Kidney (tissue), 14 donors: ENCODE measurements around the gene PPP1R14D. TPM values are rescaled to one million over a fixed set of nuclear protein-coding genes. Genes with fewer than 3 reads are reported as not detected.

Experiments
- DNase-seq, 5 donors: peaks; one replicate each; pipeline ENCODE4 v3.0.0-alpha.2; 2013 to 2020
- FAIRE-seq: peaks from 2 replicates; lab custom pipeline; 2012; peaks lifted over from hg19 to GRCh38; lab: Jason Lieb, UNC
- H3K27ac ChIP-seq, 2 donors: one replicate each; pipeline ENCODE4 v1.7.0; 2013; ENCODE audit warnings: low read depth in 2 of 2, low read length in 2 of 2, inconsistent platforms in 1 of 2
- H3K27me3 ChIP-seq: one replicate; pipeline ENCODE4 v1.7.1; 2013; ENCODE audit warnings: low read length, inconsistent platforms; ENCODE audit not compliant: control insufficient read depth, insufficient read depth
- H3K36me3 ChIP-seq, 3 donors: one replicate each; pipeline versions ENCODE4 v1.7.0 to v1.7.1; 2013; ENCODE audit warnings: low read length in 3 of 3, control low read depth in 1 of 3, inconsistent platforms in 1 of 3; ENCODE audit not compliant: insufficient read depth in 3 of 3, control insufficient read depth in 2 of 3
- H3K4me1 ChIP-seq, 3 donors: one replicate each; pipeline versions ENCODE4 v1.7.0 to v1.7.1; 2013; ENCODE audit warnings: low read length in 3 of 3, inconsistent platforms in 1 of 3, low read depth in 1 of 3; ENCODE audit not compliant: control insufficient read depth in 2 of 3, insufficient read depth in 2 of 3
- H3K4me3 ChIP-seq, 3 donors: one replicate each; pipeline versions ENCODE4 v1.7.0 to v1.8.1; 2013; ENCODE audit warnings: low read length in 3 of 3, control low read depth in 1 of 3, inconsistent platforms in 1 of 3
- H3K9ac ChIP-seq, 3 donors: one replicate each; pipeline versions ENCODE4 v1.7.0 to v1.7.1; 2013; ENCODE audit warnings: low read length in 3 of 3, control low read depth in 1 of 3, inconsistent platforms in 1 of 3
- H3K9me3 ChIP-seq, 3 donors: one replicate each; pipeline versions ENCODE4 v1.7.0 to v1.7.1; 2013; ENCODE audit warnings: low read length in 3 of 3, control low read depth in 1 of 3, inconsistent platforms in 1 of 3; ENCODE audit not compliant: control insufficient read depth in 2 of 3, insufficient read depth in 1 of 3
- CTCF ChIP-seq: IDR thresholded peaks from 3 replicates; pipeline ENCODE4 v1.5.1; 2012; ENCODE audit warnings: mild to moderate bottlenecking, moderate library complexity, borderline replicate concordance; ENCODE audit not compliant: insufficient read depth; ENCODE audit errors: extremely low read depth
- intact Hi-C: fragments of 100-400 bp; cut with DNase I; formaldehyde crosslinking; loops from one replicate; pipeline ENCODE4 v1.11.1; 2022
- polyA plus RNA-seq: library from polyadenylated mRNA; stranded (reverse); fragments of 350-450 nt; fragmentation: Illumina TruSeq; extraction: RNeasy Lipid Tissue Mini Kit (QIAGEN cat#74804); gene quantifications from one replicate; pipeline ENCODE4 v1.2.3, GENCODE V29; 2014; ENCODE audit warnings: low read depth, low replicate concordance; ENCODE audit not compliant: insufficient read depth
- total RNA-seq: library from RNA; stranded (reverse); fragmentation: NEBNext Ultra II Directional; extraction: Animal tissue kit (Norgen Biotek cat#: 25700); gene quantifications from one replicate; pipeline ENCODE4 v1.2.1, GENCODE V29; 2021
- donor health status: control.
- donor health status: control.
- donor health status: control.
- donor health status: control.
- donor health status: control.
- donor health status: DM: yes; HTN: yes; CAD: no.
- donor health status: Normal renal cell carcinoma (clear cell type).

The PPP1R14D gene
- total and polyA plus RNA-seq, 2 donors from 2014 or later, result 4.0 TPM; not detected in 1

GRCh38 chr15:40766194-40766815 is 62.2 kb downstream of the PPP1R14D start:
- intact Hi-C loops, result no loop called here
- Histone ChIP-seq H3K27ac (no peak overlapping the region), H3K4me3 (no peak overlapping the region), H3K9me3 (no peaks in the 10 kb centered on the region), H3K27me3 (no peaks in the 10 kb centered on the region), H3K9ac (no peak overlapping the region), H3K4me1 (peaks cover 4 to 17% (median 7%) of the 10 kb centered on the region in 3 donors), H3K36me3 (no peaks in the 10 kb centered on the region)
- FAIRE-seq (no peak), DNase-seq (no peak)
- TF ChIP-seq CTCF, result no peak

Other genes with a start within 250 kb of the PPP1R14D start
- gene KNL1, start 234.5 kb downstream of the PPP1R14D start, total RNA-seq, result 1.1 TPM
- 2.5 TPM for gene KNL1, start 234.5 kb downstream of the PPP1R14D start, polyA plus RNA-seq
- gene RAD51, start 133.5 kb downstream of the PPP1R14D start, total RNA-seq, result 1.1 TPM
- gene RAD51, start 133.5 kb downstream of the PPP1R14D start, polyA plus RNA-seq, result not detected
- 38.2 TPM for gene RMDN3, start 73.5 kb downstream of the PPP1R14D start, total RNA-seq
- gene RMDN3, start 73.5 kb downstream of the PPP1R14D start, polyA plus RNA-seq, result 34.9 TPM
- 15.4 TPM for gene GCHFR, start 64.6 kb downstream of the PPP1R14D start, total RNA-seq
- 145 TPM for gene GCHFR, start 64.6 kb downstream of the PPP1R14D start, polyA plus RNA-seq
- gene C15orf62, start 58.7 kb downstream of the PPP1R14D start, total RNA-seq, result 1.4 TPM
- 0.47 TPM for gene C15orf62, start 58.7 kb downstream of the PPP1R14D start, polyA plus RNA-seq
- gene ZFYVE19, start 21.6 kb downstream of the PPP1R14D start, total RNA-seq, result 18.7 TPM
- 37.5 TPM for gene ZFYVE19, start 21.6 kb downstream of the PPP1R14D start, polyA plus RNA-seq
- gene DNAJC17, start 21.2 kb downstream of the PPP1R14D start, total RNA-seq, result 41.6 TPM
- gene DNAJC17, start 21.2 kb downstream of the PPP1R14D start, polyA plus RNA-seq, result 56.7 TPM
- gene SPINT1, start 15.3 kb upstream of the PPP1R14D start, total RNA-seq, result 114 TPM
- 112 TPM for gene SPINT1, start 15.3 kb upstream of the PPP1R14D start, polyA plus RNA-seq
- 3.0 TPM for gene RHOV, start 45.5 kb upstream of the PPP1R14D start, total RNA-seq
- gene RHOV, start 45.5 kb upstream of the PPP1R14D start, polyA plus RNA-seq, result 4.6 TPM
- 28.1 TPM for gene VPS18, start 65.7 kb upstream of the PPP1R14D start, total RNA-seq
- gene VPS18, start 65.7 kb upstream of the PPP1R14D start, polyA plus RNA-seq, result 21.9 TPM
- 9.4 TPM for gene DLL4, start 100.6 kb upstream of the PPP1R14D start, total RNA-seq
- gene DLL4, start 100.6 kb upstream of the PPP1R14D start, polyA plus RNA-seq, result 5.8 TPM
- 4.7 TPM for gene CHAC1, start 124.8 kb upstream of the PPP1R14D start, total RNA-seq
- 21.1 TPM for gene CHAC1, start 124.8 kb upstream of the PPP1R14D start, polyA plus RNA-seq